Cerebellar nuclear complex (tissue), 1 donor: ENCODE results near the gene SKIDA1.
"Not testable (repeated sequence)": the region's sequence is repeated elsewhere in the genome, so short reads cannot be mapped to it uniquely, and the experiment has no call there.

Experiments
- DNase-seq, 2 experiments: peaks; one replicate each; lab custom pipeline; 2025; lab: John Stamatoyannopoulos, UW

The SKIDA1 gene

DNA sequence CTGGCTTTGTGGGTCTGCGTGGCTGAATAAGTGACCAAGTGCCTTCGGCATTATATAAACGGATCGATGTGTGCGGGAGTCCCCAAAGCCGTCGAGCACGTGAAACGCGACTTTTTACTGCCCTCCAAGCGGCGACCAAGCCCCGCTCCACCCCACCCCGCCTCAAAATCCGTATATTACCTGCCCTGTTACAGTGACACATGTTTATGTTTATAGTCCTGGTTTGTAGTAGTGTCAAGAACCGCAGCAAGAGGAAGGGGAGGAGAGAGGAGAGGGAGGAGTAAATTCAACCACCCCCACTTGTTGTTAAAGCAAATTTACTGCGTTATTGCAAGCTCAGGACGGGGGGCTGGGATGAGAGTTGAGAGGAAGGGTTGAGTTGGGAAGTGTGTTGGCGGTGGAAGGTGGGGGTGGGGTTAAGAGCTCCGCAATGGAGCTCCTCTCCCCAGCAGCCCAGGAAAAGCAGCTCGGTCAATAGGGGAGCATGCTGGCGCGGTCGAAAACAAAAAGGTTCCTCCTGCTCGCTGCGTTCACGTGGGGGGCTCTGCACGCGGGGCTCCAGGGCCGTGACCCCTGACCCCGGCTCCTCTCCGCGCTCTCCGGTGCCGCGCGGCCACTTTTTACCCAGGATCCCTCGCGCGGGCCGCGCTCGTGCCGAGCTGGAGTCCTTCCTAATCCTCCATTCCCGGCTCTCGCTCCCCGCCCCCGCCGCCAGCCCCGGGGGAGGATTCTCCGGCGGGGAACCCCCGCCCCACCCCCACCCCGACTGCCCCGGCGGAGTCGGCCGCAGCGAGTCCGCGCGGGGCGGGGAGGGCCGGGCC lies at the start of gene SKIDA1:
Gene SKIDA1, minus strand, starts transcription at position 316 of the 821 bp plus-strand sequence. CDS start 7,860 bp downstream, outside the sequence.
- DNase-seq: no peak

DNA sequence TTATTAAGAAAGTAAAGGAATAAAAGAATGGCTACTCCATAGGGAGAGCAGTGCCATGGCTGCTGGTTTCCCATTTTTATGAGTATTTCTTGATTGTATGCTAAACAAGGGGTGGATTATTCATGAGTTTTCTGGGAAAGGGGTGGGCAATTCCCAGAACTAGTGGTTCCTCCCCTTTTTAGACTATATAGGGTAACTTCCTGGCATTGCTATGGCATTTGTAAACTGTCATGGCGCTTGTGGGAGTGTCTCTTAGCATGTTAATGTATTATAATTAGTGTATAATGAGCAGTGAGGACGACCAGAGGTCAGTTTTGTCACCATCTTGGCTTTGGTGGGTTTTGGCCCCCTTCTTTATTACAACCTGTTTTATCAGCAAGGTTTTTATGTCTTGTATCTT lies 49.0 kb upstream of the SKIDA1 start:
- not testable (repeated sequence) for DNase-seq

DNA sequence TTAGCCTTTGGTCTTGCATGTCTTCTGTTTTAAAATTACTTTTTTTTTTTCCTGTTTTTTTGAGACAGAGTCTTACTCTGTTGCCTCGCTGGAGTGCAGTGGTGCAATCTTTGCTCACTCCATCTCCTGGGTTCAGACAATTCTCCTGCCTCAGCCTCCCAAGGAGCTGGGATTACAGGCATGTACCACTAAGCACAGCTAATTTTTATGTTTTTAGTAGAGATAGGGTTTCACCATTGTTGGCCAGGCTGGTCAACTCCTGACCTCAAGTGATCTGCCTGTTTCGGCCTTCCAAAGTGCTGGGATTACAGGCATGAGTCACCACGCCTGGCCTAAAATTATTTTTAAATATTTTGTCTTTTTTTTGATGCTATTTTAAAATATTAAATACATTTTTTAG lies 47.1 kb upstream of the SKIDA1 start:
- DNase-seq: no peak

DNA sequence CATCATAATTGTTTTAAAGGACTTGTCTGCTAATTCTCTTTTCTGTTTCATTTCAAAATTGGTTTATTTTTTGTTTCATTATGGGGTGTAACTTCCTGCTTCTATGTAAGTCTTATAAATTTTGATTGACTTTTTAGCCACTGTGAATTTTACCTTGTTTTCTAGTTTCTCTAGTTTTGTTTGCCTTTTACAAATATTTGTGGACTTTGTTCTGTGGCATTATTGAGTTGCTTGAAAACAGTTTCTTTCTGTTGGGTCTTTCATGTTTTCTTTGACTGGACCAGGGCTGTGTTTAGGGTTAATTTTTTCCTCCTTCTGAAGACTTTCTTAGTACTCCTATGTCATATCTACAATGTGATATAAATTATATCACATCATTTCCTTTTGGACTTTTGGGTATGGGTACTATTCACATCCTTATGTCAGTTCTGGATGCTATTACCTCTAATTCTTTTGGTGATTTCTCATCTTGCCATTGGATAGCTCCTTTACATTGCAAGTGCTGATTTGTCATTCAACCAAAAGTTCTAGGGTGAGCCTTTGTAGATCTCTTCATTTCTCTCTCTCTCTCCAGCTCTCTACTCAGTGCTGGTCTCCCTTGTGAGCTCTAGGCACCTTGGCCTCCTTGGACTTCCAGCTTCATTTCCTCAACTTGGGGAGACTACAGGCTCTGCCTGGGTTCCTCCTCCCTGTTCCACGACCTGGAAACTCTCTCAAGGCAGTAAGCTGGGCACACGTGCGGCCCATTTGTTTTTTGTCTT lies 45.5 kb upstream of the SKIDA1 start:
- DNase-seq: no peak

DNA sequence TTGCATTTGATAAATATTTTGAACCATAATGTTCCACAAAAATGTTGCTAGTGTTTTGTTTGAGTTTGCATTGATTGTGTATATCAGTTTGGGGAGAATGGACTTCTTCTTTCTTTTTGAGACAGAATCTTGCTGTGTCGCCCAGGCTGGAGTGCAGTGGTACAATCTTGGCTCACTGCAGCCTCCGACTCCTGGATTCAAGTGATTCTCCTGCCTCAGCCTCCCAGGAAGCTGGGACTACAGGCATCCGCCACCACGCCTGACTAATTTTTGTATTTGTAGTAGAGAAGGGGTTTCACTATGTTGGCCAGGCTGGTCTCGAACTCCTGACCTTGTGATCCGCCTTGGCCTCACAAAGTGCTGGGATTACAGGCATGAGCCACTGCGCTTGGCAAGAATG lies 33.5 kb upstream of the SKIDA1 start:
- not testable (repeated sequence) for DNase-seq

DNA sequence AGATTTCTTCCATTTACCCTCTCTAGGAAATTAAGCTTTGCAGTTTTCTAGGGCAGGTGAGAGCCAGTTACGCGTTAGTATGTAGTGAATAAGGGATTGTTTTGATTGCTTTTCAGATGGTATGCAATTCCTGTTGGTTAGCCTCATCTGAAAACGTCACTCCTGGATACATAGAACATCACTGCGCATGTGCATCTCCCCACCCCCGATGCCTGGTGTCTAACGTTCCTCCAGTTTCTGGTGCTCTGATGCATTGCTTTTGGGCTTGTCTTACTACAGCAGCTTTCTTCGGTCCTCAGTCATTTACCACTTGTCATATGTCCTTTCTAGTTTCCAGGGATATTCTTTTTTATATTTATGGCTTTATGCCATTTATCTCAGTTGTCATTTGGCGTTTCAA lies 31.0 kb upstream of the SKIDA1 start:
- no peak for DNase-seq

DNA sequence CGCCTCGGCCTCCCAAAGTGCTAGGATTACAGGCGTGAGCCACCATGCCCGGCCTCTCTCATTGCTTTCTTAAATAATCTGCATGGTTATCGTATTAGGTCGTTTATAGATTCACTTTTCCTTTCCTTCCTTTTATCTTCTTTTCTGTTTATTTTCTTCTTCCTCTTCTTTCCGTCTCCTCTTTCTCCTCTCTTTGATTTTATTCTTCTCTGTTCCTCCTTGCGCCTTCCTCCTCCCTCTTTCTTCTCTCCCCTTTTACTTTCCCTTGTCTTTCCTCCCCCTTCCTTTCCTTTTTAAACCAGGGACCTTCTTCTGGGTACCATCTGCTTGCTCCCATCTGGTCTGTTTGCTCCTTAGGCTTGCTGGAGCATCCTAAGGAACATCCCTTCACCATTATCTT lies 27.2 kb upstream of the SKIDA1 start:
- no peak for DNase-seq

DNA sequence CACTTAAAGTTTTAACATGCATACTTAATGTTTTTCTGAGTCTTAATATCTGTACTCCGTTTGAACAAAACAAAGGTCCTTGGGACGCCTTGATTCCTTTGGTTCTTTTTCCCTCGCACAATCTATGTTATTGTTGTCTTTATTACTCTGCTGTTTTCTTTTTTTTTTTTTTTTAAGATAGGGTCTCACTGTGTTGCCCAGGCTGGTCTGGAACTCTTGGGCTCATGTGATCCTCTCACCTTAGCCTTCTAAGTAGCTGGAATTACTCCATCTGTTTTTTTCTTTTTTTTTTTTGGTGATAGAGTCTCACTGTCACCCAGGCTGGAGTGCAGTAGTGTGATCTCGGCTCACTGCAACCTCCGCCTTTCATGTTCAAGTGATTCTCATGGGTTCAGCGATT lies 21.8 kb upstream of the SKIDA1 start:
- no peak for DNase-seq

DNA sequence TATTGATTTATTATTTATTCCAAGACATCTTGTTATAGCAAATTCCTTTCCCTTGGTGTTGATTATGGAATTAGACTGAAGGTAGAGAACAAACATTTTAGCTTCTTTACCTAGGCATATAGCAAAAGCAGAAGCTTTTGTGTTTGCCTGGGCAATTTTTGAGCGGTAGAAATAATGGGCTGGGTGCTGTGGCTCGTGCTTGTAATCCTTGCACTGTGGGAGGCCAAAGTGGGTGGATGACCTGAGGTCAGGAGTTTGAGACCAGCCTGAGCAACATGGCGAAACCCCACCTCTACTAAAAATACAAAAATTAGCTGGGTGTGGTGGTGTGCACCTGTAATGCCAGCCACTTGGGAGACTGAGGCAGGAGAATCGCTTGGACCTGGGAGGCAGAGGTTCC lies 15.2 kb upstream of the SKIDA1 start:
- not testable (repeated sequence) for DNase-seq

DNA sequence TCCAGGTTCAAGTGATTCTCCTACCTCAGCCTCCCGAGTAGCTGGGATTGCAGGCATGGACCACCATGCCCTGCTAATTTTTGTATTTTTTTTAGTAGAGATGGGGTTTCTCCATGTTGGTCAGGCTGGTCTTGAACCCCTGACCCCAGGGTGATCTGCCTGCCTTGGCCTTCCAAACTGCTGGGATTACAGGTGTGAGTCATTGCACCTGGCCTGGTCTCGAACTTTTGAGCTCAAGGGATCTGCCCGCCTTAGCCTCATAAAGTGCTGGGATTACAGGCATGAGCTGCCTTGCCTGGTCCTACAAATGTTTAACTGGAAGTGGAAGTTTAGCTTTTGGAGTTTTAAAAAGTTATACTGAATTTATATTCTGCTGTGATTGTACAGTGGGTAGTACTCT lies 11.4 kb upstream of the SKIDA1 start:
- no peak for DNase-seq

DNA sequence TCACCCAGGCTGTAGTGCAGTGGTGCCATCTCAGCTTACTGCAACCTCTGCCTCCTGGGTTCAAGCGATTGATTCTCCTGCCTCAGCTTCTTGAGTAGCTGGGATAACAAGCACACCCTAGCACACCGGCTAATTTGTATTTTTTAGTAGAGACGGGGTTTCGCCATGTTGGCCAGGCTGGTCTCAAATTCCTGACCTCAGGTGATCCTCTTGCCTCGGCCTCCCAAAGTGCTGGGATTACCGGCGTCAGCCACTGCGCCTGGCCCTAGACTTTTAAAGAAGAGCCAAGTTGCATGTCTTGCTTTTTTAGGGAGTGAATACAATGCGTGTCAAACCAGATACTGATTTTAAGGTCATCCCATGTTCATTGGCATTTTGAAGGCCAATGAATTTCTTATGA lies 10.5 kb upstream of the SKIDA1 start:
- DNase-seq: not testable (repeated sequence)

DNA sequence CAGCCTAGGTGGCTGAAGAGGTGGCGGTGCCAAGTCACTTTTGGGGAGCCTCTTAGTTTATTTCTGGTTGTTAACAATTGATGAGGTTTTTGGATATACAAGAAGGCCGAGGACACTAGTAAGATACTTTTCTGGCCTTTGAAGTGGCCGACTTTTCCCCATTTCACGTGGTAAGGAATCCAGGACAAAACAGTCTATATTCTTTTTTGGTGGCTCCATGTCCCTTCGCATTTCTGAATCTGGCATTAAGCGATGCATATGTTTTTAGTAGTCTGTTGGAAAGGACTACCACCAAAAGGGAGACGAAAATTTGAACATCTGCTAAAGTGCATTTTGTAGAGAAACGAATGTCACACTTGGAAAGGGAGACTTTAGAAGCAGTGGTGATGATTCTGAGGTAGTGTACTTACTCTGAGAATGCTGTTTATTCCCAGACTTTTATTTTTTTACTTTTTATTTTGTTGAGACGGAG lies 10.0 kb upstream of the SKIDA1 start:
- no peak for DNase-seq

DNA sequence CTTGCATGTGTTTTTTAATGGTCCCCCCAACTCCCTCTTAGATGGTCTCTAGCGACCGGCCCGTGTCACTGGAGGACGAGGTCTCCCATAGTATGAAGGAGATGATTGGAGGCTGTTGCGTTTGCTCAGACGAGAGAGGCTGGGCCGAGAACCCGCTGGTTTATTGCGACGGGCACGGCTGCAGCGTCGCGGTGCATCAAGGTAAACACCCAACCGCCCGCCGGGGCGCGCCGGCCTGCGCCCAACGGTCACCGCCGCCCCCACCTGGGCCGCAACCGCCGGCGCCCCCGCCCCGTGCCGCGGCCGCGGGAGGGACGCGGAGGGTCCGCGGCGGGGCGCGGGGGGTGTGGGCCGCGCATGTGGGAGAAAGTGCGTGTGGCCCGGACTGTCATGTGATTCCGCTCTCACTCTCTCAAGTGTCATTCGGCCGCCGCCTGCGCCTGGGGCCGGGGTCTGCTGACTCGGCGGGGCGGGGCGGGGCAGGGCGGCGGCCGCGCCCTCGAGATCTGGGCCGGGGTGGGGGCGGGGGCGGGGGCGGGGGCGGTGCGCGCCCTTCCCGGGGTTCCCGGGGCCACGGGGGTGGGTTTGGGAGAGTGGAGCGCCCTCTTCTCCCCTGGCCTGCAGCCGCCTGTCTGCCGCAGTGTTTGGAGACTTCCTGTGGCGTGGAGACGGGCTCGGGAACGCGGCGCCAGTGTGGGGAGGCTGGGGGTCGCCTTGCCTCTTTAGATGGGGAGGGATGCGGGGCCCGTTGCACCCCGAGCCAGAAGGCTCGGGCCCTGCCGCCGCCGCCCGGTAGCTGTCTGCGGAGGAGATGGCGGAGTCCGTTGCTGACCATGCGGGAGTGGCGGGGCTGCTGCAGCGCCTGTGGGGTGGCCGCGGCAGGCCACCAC lies 9.4 kb upstream of the SKIDA1 start:
- DNase-seq: no peak

DNA sequence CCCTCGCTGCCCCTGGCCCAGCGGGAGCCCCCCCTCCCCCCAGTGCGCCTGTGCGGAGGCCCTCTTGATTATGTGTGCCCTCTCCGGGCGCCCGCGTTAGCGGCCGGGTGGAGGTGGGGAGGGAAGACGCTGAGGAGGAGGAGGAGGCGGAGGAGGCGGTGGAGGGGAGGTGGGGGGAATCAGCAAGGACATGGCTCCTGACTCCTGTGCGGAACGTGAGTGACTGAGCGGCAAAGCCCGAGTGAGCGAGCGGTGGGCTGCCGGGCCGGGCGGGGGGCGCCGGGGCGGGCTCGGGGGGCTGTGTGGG lies 8.8 kb upstream of the SKIDA1 start:
- no peak for DNase-seq

DNA sequence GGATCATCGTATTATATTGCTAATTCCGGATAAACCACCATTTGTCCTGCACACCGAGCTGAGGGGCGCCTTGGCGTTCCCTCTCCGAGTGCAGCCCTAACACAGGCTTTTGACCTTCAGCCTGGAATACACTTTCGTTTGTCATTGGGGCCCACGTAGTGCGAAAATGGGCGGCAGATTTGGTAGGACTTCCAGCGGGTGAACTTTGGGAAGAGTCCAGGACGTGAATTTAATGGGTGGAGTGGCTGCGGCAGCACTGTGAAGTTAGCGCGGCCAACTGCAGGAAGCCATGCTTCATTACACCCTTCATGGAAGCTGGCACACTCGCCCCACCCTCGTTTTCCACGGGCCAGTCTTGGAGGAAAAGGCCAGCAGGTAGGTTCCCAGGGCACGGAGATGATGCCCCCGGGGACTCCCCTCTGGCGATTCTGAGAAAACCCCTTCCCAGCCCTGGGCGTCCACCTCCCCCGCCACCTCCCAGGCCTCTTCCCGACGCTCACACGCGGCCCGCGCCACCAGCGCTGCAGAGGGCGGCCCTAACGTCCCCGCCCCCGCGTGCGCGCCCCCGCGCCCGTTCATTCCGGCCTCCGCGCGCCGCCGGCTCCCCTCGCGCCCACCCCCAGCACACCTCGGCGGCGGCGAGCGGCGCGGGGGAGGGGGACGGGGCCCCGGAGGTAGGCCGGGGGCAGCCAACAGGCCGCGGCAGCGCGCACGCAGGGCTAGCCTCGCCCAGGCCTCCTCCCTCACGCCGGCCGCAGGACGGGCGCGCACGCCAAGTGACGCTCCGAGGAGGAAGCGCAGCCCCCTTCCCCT lies 8.2 kb upstream of the SKIDA1 start, which contains the start of gene MLLT10:
Gene MLLT10, plus strand, starts transcription at position 766 of the 813 bp plus-strand sequence. CDS start 413 bp downstream, outside the sequence.
- DNase-seq: peak; percentile 42 to 45

DNA sequence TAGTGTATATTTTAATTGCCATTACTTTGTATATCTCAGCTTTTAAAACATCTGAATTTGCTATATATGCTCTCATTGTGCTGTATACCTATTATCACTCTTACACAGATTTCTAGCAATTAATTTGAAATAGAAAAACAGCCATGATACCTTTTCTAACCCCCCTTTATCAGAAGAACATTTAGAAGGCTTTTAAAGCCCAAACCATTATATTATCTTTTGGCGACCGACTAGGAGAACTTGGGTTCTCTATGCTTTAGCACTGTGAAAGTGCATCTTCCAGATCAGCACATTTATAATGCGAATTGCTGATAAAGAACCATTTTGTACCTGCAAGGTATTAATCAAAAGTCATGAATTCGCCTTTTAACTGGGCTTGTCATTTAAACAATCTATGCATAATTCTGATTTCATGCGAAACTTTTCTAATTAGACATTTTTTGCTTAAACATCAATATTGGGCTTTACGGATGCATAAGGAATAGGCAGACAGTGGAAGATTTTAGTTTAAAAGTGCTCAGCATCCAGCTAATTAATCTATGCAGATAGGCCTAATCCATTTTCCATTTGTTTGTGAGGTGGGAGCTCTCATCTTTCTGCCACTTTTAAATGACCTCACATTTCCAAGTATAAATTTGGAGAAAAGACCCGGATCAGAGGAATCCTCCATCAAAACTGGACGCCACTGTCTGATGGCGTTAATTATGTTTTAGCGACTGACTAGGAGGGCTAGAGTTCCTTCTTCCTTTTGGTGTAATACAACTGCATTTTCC lies 7.4 kb upstream of the SKIDA1 start:
- no peak for DNase-seq

DNA sequence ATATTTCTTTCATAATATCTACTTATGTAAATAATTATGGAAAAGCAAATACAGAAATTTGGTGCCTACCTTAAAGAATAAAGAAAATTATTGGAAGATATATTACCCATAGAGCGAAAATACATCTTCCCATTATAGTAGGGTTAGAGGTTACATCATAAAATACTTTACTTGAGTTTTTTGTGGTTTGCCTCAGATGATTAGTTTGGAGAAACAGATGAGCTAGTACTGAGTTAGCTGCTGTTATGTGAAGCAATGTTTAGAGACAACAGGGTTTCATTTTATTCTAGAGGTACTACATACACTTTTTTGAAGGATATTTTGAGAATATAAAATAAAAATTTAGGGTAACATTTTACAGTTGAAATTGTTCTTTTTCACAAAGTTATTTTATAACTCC lies 5.7 kb upstream of the SKIDA1 start:
- no peak for DNase-seq

DNA sequence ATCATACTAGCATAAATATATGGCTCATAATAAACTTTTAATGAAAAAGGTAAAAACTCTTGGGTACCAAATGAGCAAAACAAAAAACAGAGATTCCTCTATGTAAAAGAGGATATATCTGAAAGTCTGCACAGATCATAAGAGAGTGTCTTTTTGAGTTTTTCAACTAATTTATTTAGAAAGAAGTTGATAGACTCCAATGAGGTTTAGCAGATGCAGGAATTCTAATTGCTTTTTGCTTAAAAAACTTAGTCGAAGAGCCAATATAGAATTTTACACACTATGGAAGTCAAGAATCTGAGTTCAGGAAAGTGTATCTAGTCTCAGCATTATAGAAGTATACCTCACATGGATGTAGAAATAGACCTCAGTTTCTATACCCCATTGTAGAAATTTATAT lies 5.2 kb upstream of the SKIDA1 start:
- DNase-seq: no peak

DNA sequence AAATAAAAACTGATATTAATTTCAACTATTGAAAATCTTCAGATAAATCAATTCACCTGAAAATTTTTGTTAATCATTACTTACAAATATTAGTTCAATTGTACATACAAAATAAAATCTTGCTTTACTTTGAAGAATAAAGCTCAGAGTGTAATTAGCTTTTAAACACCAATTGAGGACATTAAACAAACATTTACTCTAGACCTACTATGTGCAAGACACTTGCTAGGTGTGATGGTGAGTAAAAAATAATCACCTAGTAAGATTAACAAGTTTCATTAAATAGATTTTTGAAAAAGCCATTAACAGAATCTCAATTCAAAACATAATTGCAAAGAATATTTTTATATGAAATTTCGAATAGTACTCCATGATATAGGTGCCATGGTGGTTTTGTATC lies 4.7 kb upstream of the SKIDA1 start:
- DNase-seq: no peak
